IMR-90 (cell line): Measurements from ENCODE around the gene IBSP.

Experiments
- BHLHE40 ChIP-seq: fragments of 150-350 bp; IDR thresholded peaks from 2 replicates; pipeline ENCODE4 v1.6.1; 2016; ENCODE audit warnings: mild to moderate bottlenecking, low read depth, low read length
- CEBPB ChIP-seq: IDR thresholded peaks from 2 replicates; pipeline ENCODE4 v1.6.1; 2012; ENCODE audit warnings: low read depth, low read length, improper control_type of control experiment
- CTCF ChIP-seq: conservative IDR thresholded peaks from 2 replicates; pipeline ENCODE4 v1.5.1; 2012; ENCODE audit warnings: mild to moderate bottlenecking, low read depth, low read length, improper control_type of control experiment
- ELK1 ChIP-seq: fragments of 150-350 bp; IDR thresholded peaks from 2 replicates; pipeline ENCODE4 v1.6.1; 2016; ENCODE audit warnings: low read depth, mild to moderate bottlenecking, low read length, moderate library complexity, borderline replicate concordance
- MAZ ChIP-seq: IDR thresholded peaks from 2 replicates; pipeline ENCODE4 v1.6.1; 2012; ENCODE audit warnings: low read depth, mild to moderate bottlenecking, low read length, improper control_type of control experiment, moderate library complexity, borderline replicate concordance
- MXI1 ChIP-seq: IDR thresholded peaks from 2 replicates; pipeline ENCODE4 v1.6.1; 2012; ENCODE audit warnings: low read depth, mild to moderate bottlenecking, low read length, moderate library complexity, borderline replicate concordance
- POLR2A ChIP-seq: IDR thresholded peaks from 2 replicates; pipeline ENCODE4 v1.6.1; 2012; ENCODE audit warnings: mild to moderate bottlenecking, low read depth, low read length
- RAD21 ChIP-seq: IDR thresholded peaks from 2 replicates; pipeline ENCODE4 v1.6.1; 2012; ENCODE audit warnings: low read length, improper control_type of control experiment
- RCOR1 ChIP-seq: IDR thresholded peaks from 2 replicates; pipeline ENCODE4 v1.6.1; 2012; ENCODE audit warnings: mild to moderate bottlenecking, low read length, improper control_type of control experiment; ENCODE audit not compliant: insufficient replicate concordance
- RFX5 ChIP-seq: IDR thresholded peaks from 2 replicates; pipeline ENCODE4 v1.8.0; 2012; ENCODE audit warnings: low read depth, mild to moderate bottlenecking, low read length, moderate library complexity
- USF2 ChIP-seq: fragments of 150-350 bp; IDR thresholded peaks from 2 replicates; pipeline ENCODE4 v1.6.1; 2017; ENCODE audit warnings: mild to moderate bottlenecking, antibody characterized with exemption, low read length, low read depth

GRCh38 chr4:87806520-87806919 is 7.2 kb downstream of the IBSP start:
- TF ChIP-seq CTCF (no peak), ELK1 (no peak), RFX5 (no peak), CEBPB (no peak), USF2 (no peak), POLR2A (no peak), RAD21 (no peak), MAZ (no peak), MXI1 (no peak), BHLHE40 (no peak), RCOR1 (no peak)
